SH-SY5Y (cell line): ENCODE results near the gene CYB5R4.

Experiments used
- GATA2 ChIP-seq: IDR thresholded peaks from 2 replicates; pipeline ENCODE4 v1.6.1; 2011; ENCODE audit warnings: mild to moderate bottlenecking, low read depth, low read length
- GATA3 ChIP-seq: IDR thresholded peaks from 2 replicates; pipeline ENCODE4 v1.6.1; 2011; ENCODE audit warnings: low read depth, mild to moderate bottlenecking, low read length, moderate library complexity

Gene CYB5R4, protein sequence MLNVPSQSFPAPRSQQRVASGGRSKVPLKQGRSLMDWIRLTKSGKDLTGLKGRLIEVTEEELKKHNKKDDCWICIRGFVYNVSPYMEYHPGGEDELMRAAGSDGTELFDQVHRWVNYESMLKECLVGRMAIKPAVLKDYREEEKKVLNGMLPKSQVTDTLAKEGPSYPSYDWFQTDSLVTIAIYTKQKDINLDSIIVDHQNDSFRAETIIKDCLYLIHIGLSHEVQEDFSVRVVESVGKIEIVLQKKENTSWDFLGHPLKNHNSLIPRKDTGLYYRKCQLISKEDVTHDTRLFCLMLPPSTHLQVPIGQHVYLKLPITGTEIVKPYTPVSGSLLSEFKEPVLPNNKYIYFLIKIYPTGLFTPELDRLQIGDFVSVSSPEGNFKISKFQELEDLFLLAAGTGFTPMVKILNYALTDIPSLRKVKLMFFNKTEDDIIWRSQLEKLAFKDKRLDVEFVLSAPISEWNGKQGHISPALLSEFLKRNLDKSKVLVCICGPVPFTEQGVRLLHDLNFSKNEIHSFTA

DNA sequence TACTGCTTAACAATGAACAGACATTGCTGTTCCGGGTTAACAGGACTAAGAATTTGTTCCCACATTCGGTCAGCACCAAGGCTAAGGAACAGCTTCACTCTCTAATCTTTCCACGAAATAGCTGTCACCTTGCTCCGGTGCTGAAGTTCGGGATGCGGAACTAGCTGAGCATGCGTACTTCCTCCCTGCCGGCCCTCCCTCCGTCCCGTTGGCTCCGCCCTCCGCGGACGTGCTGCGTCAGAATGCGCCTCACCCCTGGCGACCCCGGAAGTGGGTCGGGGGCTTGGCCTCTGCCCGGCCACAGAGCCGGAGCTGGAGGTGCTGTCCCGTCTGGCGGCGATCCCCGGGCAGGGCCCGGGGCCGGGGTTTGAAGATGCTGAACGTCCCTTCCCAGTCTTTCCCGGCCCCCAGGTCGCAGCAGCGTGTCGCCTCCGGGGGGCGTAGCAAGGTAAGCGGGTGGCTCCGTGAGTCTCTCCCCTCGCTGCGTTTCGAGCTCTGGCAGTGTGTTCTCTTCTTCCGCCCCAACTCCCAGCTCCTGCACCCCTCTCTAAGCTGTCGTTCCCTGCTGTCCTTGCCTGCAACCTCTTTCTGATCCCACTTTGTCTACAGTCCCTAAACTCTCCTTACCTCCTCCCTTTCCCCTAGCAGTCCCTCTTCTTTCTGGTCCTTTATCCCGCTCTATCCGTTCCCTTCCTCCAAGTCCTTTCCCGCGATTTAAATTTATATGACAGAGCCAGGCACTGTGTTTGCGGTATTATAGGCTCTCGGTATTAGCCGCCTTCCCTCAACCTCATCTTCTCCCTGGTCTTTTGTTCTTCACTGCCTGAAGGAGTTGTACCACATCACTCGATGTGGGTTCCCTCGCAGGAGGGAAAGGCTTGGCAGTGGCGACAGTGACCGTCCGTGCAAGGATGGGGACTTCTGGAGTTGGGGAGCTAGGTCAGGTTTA, at the start of gene CYB5R4:
Gene CYB5R4, plus strand, starts transcription at position 280 of the 949 bp plus-strand sequence. Its CDS starts 94 bp downstream, at position 374.
- TF ChIP-seq GATA3 (no peak), GATA2 (peak; percentile 16; the same call in 1 of the 2 replicates)

DNA sequence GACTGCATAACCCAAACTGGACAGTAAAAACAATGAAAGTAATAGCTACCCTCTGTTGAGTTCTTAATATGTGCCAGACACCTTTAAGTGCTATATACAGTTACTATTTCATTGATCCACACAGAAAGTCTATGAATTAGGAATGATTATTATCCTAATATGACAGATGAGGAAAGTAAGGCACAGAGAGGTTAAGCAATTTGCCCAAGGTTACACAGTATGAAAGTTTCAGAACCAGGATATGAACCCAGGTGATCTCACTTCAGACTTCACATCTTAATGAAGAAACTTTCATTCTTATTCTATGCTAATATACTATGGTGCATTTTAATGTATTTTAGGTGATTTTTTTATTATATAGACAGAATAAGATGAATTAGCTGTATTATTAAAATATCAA, 46.9 kb upstream of the CYB5R4 start:
- no peak for TF ChIP-seq GATA2
- TF ChIP-seq GATA3: no peak

GRCh38 chr6:83815631-83816272, 43.7 kb upstream of the CYB5R4 start:
- peak; percentile 47; the same call in 1 of the 2 replicates for TF ChIP-seq GATA3
- TF ChIP-seq GATA2: no peak; the same call in 1 of the 2 replicates

GRCh38 chr6:83822629-83823169, 36.8 kb upstream of the CYB5R4 start:
- no peak for TF ChIP-seq GATA3
- TF ChIP-seq GATA2: no peak

DNA sequence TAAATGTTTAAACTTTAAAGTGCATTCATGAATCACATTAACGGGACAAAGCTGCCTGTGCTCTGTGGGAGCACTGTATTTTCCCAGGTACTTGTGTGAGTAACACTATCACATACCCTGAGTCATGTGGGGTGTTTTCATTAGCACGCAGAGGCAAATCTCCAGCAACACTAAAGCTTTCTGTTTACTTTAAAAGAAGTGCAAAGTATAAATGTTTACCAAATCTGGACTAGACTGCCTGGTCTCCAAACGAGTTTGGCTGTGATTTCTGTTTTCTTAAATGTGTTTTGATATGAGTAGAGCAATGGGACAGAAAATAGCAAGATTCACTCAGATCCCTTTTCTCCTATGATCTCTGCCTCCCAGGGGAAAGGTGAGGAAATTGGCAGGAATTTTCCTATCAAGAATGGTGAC, 35.1 kb upstream of the CYB5R4 start:
- no peak for TF ChIP-seq GATA3
- TF ChIP-seq GATA2: no peak

- TF ChIP-seq GATA3 (no peak), GATA2 (no peak)
These were observed 34.7 kb upstream of the CYB5R4 start for GRCh38 chr6:83824831-83825230.

DNA sequence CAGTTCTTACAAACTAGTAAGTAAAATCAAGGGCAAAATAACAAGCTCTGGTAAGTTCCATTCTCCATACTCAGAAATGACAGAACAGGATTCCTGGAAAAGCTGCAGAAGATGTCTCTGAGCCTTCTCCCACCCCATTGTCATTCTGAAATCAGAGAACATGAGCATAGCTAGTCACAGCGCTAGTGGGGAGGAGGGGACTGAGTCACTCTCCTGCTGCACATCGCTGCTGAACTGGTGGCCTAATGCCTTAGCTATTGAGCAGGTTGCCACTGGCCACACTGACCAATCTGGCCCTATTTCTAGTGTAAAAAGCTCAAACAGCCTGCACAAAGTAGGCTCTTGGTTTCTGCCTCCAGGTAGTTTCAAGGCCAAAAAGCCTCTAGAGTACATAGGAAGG, 32.4 kb upstream of the CYB5R4 start:
- no peak for TF ChIP-seq GATA2
- no peak for TF ChIP-seq GATA3

DNA sequence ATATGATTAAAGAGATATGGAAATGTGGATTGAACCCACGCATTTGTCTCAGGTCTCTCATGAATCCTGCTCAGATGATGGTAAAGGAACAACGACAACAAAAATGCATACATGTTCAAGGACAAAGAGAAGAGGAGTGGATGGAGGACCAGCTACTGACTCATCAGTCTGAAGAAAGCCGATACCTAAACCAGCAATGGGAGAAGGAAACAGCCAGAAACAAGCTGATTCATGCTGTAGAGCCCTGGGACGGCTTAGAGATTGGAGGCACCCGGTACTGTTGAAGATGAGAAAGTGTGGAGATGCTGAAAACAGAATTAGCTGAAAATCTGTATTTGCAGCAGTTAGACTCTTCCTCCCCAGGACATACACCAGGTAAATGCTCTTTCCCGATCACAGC, 20.8 kb upstream of the CYB5R4 start:
- TF ChIP-seq GATA3 (no peak), GATA2 (no peak)

GRCh38 chr6:83844170-83844569, 15.3 kb upstream of the CYB5R4 start:
- TF ChIP-seq GATA2 (no peak), GATA3 (no peak)

DNA sequence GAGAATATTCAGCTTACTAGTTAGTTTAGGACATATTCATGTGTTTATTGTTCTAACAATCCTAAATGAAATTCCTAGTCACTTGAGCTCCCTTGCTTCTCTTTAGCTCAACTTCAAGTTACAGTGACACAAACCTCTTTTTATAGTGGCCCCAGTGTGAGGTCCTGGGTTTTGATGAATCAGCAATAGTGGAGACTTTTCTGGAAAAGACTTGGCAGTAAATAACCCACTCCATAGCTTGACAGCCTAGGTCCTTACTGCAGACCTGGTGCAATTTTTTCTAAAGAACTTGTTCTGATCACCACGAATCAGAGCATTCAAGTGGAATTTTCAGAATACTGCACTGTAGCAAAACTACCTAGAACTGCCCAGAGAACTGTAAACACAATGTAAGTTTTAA, 13.2 kb upstream of the CYB5R4 start:
- TF ChIP-seq GATA2: no peak
- no peak for TF ChIP-seq GATA3

- TF ChIP-seq GATA2 (no peak), GATA3 (no peak)
These were observed 12.3 kb upstream of the CYB5R4 start for GRCh38 chr6:83847179-83847578.

DNA sequence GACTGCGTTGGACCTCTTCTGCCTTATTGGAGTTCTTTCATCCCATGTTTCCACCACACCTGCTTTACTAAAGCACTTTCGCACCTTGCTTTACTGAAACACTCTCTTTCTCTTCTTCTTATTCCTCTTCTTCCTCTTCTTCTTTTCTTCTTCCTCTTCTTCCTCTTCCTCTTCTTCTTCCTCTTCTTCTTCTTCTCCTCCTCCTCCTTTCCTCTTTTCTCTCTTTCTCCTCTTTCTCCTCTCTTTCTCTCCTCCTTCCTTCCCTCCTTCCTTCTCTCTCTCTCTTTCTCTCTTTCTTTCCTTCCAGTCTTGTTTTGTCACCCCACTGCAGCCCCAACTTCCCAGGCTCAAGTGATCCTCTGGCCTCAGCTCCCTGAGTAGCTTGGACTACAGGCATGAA, 10.4 kb upstream of the CYB5R4 start:
- TF ChIP-seq GATA3 (no peak), GATA2 (no peak)

DNA sequence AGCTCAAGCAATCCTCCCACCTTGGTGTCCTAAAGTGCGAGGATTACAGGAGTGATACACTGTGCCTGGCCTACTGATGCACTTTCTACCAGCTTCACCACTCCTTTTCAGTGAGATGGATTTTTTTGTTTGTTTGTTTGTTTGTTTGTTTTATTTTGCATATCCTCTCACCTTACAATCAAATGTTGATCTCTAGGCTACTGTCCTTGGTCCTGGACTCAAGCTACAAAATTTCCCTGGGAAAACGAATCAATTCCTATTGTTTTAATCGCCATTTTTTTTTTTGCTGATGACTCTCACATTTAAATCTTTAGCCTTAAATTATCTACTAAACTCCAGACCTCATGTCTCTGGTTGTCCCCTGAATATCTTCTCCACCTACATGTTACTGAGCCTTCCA, 9.9 kb upstream of the CYB5R4 start:
- no peak for TF ChIP-seq GATA2
